ENCODE data around the gene BICD2.

DNA sequence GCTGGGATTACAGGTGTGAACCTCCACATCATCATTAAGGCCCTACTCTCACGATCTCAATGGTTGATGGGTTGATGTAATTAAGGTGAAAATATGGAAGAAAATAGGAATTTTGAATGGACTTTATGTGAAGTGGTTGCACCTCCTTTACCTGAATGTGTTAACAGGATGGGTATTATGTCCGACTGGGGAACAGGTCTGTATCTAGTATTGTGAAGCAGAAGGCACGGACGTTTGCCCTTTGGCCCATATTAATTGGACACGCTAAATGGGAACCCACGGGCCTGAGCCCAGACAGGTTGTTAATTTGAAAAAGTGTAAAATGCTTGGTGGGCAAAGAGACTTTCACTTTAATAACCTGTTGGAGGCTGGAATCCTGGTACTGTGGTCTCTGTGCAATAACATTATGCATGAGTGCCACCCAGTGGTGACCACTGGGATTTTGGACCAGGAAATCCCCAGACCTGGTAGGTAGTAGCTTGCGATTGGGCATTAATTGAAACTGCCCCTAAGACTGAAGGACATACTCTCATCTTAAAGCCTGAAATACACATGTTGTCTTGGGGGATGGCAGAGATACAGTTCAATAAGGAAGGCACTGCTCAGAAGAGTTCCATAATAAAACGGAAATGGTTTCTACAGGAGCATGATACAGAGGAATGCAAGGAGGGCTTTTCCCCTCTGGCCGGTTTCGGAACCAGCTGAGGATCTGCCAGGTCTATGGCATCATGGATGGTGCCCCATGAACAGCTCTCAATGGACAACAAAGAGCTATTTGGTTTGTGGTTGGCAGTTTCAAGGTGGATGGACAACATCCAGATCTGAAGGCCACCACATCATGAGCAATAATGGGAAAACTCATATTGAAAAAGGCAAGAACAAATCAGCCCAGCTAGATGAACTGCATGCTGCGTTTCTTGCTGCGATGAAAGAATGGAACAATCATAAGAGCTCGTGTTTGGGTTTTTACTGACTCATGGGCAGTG lies 26.2 kb upstream of the BICD2 start:
- no peak for TF ChIP-seq RXRA (IDR thresholded peaks at IDR 0.05)
- TF ChIP-seq, protein P1, sequence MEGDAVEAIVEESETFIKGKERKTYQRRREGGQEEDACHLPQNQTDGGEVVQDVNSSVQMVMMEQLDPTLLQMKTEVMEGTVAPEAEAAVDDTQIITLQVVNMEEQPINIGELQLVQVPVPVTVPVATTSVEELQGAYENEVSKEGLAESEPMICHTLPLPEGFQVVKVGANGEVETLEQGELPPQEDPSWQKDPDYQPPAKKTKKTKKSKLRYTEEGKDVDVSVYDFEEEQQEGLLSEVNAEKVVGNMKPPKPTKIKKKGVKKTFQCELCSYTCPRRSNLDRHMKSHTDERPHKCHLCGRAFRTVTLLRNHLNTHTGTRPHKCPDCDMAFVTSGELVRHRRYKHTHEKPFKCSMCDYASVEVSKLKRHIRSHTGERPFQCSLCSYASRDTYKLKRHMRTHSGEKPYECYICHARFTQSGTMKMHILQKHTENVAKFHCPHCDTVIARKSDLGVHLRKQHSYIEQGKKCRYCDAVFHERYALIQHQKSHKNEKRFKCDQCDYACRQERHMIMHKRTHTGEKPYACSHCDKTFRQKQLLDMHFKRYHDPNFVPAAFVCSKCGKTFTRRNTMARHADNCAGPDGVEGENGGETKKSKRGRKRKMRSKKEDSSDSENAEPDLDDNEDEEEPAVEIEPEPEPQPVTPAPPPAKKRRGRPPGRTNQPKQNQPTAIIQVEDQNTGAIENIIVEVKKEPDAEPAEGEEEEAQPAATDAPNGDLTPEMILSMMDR (IDR thresholded peaks at IDR 0.05; ENCODE audit: low read depth, low read length, missing input control): peak; percentile 93
- TF ChIP-seq, protein P2, sequence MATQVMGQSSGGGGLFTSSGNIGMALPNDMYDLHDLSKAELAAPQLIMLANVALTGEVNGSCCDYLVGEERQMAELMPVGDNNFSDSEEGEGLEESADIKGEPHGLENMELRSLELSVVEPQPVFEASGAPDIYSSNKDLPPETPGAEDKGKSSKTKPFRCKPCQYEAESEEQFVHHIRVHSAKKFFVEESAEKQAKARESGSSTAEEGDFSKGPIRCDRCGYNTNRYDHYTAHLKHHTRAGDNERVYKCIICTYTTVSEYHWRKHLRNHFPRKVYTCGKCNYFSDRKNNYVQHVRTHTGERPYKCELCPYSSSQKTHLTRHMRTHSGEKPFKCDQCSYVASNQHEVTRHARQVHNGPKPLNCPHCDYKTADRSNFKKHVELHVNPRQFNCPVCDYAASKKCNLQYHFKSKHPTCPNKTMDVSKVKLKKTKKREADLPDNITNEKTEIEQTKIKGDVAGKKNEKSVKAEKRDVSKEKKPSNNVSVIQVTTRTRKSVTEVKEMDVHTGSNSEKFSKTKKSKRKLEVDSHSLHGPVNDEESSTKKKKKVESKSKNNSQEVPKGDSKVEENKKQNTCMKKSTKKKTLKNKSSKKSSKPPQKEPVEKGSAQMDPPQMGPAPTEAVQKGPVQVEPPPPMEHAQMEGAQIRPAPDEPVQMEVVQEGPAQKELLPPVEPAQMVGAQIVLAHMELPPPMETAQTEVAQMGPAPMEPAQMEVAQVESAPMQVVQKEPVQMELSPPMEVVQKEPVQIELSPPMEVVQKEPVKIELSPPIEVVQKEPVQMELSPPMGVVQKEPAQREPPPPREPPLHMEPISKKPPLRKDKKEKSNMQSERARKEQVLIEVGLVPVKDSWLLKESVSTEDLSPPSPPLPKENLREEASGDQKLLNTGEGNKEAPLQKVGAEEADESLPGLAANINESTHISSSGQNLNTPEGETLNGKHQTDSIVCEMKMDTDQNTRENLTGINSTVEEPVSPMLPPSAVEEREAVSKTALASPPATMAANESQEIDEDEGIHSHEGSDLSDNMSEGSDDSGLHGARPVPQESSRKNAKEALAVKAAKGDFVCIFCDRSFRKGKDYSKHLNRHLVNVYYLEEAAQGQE (IDR thresholded peaks at IDR 0.05): no peak
- no peak for TF ChIP-seq GABPA (IDR thresholded peaks at IDR 0.05 in 1 of 2, conservative IDR thresholded peaks at IDR 0.05 in 1 of 2)
- TF ChIP-seq SP1 (IDR thresholded peaks at IDR 0.05): no peak
- TF ChIP-seq RAD21 (IDR thresholded peaks at IDR 0.05): peak; percentile 96 to 98
- no peak for TF ChIP-seq JUND (IDR thresholded peaks at IDR 0.05)
- no peak for TF ChIP-seq HNF4G (IDR thresholded peaks at IDR 0.05)
- no peak for TF ChIP-seq HNF4A (conservative IDR thresholded peaks at IDR 0.05)
- TF ChIP-seq FOXA2 (IDR thresholded peaks at IDR 0.05): no peak
